Measurements from ENCODE around the gene MAST2. TPM values are rescaled to one million over a fixed set of nuclear protein-coding genes. Genes with fewer than 3 reads are reported as not detected.
"Not testable (repeated sequence)": the region's sequence is repeated elsewhere in the genome, so short reads cannot be mapped to it uniquely, and the experiment has no call there.

The MAST2 gene
- total RNA-seq, 1 donor from 2014 or later, result 55.0 TPM

DNA sequence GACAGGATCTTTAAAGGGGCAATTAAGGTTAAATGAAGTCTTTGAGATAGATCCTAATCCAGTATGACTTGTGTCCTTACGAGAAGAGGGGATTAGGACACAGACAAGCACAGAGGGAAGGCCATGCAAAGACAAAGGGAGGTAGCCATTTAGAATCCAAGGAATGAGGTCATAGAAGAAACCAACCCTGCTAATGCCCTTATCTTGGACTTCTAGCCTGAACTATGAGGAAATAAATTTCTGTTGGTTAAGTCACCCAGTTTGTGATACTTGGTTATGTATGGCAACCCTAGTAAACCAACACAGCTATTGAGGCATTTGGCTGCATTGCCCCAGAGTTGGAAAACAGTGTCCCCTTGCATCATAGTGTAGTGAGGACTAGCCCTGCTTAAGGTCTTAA lies 121.3 kb downstream of the MAST2 start:
- no peak for ATAC-seq
- intact Hi-C loops (cut with DNase I), result no loop called here
- DNase-seq (ENCODE audit: low spot score), result no peak

DNA sequence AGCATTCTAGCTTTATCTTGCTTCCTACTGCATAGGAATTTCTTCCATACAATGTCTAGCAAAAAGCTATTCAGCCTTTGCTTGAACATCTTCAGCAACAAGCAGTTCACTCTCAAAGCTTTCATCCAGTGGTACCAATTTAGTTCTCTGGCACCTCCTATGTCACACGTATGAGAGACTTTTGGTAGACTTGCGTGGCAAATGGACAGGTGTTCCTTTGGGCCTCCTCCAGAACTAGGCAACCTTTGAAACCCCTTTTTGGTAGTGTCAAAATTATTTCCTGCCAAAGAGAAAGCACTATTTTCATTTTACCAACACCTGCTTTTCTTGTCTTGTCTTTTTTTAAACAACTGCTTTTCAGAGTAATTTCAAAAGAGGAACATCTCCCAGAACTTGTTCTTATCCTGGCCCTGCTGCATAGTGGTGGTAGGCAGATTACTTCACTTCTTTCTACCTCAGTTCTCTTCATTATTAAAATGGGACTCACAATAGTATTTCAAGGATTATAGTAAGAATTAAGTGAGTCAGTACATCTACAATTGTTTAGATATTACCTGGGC lies 122.4 kb downstream of the MAST2 start:
- ATAC-seq (no peak), DNase-seq (ENCODE audit: low spot score) (no peak)
- intact Hi-C loops (cut with DNase I), result no loop called here

DNA sequence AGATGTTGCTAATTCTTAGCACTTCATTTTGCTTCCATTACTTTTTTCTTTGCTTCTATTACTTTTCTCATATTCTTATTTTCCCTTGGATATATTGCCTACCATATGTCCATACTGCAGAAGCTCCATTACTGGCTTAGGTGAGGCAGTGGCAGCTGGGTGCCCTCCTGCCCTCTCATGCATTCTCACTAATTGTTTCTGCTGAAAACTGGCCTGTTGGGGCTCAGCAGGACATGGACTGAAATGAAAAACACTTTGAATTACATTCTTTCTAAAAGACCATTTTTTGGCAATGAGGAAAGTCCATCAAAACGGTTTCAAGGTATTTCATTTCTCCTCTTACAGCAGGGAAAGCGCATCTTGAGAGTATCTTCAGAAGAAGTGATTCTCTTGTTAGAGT lies 122.9 kb downstream of the MAST2 start:
- intact Hi-C loops (cut with DNase I), result no loop called here
- ATAC-seq (no peak), DNase-seq (ENCODE audit: low spot score) (no peak)

DNA sequence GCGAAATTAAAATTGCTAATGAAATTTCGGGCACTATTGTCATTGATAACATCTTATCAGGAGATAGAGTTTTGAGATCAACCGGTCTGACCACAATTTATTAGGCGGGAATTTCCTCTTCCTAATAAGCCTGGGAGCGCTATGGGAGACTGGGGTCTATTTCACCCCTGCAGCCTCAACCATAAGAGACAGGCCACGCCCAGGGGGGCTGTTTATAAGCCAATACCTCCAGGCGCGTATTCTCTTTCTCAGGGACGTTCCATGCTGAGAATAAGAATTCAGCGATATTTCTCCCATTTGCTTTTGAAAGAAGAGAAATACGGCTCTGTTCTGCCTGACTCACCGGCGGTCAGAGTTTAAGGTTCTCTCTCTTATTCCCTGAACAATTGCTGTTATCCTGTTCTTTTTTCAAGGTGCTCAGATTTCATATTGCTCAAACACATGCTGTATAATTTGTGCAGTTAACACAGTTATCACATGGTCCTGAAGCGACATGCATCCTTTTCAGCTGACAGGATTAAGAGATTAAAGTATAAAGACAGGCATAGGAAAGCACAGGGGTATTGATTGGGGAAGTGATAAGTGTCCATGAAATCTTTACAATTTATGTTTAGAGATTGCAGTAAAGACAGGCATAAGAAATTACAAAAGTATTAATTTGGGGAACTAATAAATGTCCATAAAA lies 124.0 kb downstream of the MAST2 start:
- ATAC-seq; DNase-seq (ENCODE audit: low spot score); intact Hi-C loops (cut with DNase I): not testable (repeated sequence)

DNA sequence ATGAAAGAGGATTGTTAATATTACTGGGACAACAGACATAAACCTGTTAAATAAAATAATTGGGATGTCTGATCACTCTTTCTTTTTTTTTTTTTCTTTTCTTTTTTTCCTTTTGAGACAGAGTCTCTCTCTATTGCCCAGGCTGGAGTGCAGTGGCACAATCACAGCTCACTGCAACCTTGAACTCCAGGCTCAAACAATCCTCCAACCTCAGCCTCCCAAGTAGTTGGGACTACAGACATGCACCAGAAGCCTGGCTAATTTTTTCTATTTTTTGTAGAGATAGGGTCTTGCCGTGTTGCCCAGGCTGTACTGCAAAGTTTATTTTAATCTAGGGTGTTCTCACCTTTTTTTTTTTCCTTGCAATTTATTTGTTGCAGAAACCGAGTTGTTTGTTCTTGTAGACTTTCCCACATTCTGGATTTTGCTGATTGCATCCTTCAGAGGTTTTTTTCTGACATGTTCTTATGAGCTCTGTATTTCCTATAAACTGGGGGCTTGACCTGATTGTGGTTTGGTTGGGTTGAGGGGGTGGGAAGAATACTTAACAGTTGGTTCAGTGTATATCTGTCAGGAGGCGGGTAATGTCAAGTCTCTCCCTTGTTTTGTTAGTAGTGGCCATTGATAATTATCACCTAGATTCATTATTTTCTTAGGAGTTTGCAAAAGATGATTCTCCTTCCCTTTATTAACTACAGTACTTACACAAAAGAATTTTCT lies 125.2 kb downstream of the MAST2 start:
- intact Hi-C loops (cut with DNase I), result no loop called here
- DNase-seq (ENCODE audit: low spot score) (no peak), ATAC-seq (no peak)

DNA sequence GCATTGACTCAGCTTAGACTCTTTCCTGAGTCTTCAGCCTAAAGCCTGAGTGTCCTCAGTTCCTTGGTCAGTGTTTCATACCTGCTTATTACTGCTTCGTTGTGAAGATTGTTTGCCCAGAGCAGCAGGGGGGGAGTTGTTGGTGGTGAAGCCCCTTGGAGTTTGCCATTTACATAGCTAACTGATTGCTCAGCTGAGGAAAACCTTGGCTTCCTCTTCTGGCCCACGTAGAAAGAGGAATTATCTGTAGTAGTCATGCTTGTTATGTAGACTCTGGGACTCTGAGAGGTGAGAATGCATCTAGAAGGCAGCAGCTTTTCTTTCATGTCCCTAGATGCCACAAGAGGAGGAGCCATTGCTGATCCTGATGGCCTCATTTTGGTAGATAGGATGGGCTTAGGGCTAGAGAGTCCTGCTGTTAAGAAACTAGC lies 125.9 kb downstream of the MAST2 start:
- ATAC-seq, result no peak
- intact Hi-C loops (cut with DNase I), result no loop called here
- no peak for DNase-seq (ENCODE audit: low spot score)

DNA sequence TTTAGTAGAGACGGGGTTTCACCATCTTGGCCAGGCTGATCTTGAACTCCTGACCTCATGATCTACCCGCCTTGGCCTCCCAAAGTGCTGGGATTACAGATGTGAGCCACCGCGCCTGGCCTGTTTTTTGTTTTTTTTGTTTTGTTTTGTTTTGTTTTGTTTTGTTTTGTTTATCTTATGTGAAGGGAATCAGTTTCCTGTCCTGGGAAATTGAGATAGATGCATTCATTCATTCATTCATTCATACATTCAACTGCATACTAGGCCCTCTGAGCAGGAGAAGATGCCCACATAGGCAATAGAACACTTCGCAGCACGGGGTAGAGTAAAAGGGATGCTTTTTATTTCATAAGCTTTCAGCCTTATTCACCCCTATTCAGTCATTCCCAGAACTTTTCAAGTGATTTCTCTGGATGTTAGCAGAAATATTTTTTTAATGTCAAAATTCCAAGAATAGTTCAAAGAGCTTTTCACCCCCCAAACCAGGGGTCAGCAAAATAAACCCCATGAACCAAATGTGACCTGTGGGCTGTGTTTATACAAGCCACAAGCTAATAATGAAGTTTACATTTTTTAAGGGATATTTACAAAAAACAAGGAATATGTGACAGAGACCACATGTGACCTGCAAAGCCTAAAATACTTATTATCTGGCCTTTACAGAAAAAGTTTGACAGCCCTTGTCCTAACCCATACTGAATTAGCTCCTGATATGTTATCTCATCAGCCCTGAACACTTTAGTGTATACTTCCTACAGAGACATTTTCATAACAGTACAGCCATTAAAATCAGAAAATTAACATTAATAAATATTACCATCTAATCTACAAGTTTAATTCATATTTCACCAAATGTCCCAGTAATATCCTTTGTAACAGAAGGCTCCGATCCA lies 127.1 kb downstream of the MAST2 start:
- intact Hi-C loops (cut with DNase I), result no loop called here
- DNase-seq (ENCODE audit: low spot score) (no peak), ATAC-seq (no peak)

DNA sequence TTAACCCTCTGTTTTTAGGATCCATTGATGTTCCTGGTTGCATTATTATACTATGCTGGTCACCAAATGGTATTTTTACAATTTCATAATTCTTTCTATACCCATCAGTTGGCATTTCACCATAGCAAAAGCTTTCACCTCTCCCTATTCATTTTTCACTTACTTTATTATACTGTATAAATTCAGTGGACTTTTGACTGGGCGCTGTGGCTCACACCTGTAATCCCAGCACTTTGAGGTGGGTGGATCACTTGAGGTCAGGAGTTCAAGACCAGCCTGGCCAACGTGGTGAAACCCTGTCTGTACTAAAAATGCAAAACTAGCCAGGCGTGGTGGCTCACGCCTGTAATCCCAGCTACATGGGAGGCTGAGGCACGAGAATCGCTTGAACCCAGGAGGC lies 128.8 kb downstream of the MAST2 start:
- ATAC-seq; intact Hi-C loops (cut with DNase I): not testable (repeated sequence)

DNA sequence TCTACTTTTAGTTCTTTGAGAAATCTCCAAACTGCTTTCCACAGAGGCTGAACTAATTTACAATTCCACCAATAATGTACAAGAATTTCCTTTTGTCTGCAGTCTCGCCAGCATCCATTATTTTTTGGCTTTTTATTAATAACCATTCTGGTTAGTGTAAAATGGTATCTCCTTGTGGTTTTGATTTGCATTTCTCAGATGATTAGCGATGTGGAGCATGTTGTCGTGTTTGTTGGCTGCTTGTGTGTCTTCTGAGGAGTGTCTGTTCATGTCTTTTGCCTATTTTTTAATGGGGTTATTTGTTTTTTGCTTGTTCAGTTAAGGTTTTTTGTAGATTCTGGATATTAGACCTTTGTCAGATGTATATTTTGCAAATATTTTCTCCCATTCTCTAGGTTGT lies 131.5 kb downstream of the MAST2 start:
- DNase-seq (ENCODE audit: low spot score), result no peak
- intact Hi-C loops (cut with DNase I), result no loop called here
- ATAC-seq, result no peak

More for the DNA sequence above, 128.8 kb downstream of the MAST2 start:
- DNase-seq (ENCODE audit: low spot score), result not testable (repeated sequence)

DNA sequence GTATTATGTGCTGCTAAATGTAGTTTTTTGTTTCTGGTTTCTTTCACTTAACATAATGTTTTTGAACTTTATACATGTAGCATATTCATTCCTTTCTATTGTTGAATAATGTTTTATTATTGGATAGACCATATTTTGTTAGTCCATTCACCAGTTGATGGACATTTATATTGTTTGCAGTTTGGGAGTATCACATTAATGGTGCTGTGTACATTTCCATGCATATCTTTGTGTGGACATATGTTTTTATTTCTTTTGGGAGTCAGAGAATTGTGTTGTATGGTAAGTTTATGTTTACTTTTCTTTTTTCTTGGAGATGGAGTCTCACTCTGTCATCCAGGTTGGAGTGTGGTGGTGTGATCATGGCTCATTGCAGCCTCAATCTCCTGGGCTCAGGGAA lies 134.6 kb downstream of the MAST2 start:
- intact Hi-C loops (cut with DNase I), result no loop called here
- ATAC-seq, result no peak
- no peak for DNase-seq (ENCODE audit: low spot score)

DNA sequence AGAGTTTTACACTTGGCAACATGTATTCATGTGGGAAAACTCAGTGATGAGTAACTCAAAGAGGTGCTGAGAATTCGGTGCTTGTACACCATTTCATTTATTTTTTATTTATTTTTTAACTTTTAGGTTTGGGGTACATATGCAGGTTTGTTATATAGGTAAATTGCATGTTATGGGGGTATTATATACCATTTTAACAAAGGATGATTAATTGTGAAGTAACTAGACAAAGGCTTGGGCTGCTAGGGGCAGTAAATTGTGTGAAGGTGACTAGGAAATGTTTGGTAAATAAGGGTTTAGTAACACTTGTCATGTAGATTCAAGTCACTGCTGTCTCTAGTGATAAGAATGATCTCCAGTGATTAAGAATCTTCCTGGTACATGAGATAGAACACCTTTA lies 139.0 kb downstream of the MAST2 start:
- DNase-seq (ENCODE audit: low spot score) (no peak), ATAC-seq (no peak)
- intact Hi-C loops (cut with DNase I), result no loop called here

DNA sequence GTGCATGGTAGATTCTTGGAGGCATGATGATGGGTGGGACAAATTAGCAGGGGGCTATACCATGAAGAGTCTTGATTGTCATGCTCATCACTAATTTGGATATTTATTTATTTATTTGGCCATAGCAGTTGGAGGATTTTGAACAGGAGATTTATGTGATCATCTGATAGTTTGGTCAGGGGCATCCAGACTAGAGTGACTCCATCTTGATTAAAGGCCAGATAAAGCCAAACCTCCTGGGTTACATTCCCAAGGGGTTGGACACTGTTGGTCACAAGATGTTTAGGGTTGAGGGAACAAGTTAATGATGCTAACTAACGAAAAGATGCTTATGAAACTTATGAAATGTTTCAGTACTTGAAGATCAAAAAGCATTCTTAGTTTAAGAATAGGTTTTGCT lies 139.8 kb downstream of the MAST2 start:
- ATAC-seq (no peak), DNase-seq (ENCODE audit: low spot score) (no peak)
- intact Hi-C loops (cut with DNase I), result no loop called here

DNA sequence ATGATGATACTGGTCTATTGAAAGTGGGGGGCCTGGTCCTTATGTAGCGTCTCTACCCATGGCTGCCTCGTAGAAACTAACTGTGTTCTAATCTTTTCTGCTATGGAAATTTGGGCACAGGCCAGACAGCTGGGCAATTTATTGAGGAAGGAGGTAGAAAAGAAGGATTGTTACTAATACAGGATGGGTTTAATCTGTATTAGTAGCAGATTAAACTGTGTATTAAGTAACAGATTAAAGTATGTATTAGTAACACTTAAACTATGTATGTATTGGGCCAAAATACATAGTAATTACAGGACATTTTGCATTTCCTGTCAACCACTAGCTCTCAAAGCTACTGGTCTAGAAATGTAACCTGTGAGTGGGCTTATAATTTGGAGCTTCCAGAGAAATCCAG lies 142.0 kb downstream of the MAST2 start:
- DNase-seq (ENCODE audit: low spot score) (no peak), ATAC-seq (no peak)
- intact Hi-C loops (cut with DNase I), result no loop called here

DNA sequence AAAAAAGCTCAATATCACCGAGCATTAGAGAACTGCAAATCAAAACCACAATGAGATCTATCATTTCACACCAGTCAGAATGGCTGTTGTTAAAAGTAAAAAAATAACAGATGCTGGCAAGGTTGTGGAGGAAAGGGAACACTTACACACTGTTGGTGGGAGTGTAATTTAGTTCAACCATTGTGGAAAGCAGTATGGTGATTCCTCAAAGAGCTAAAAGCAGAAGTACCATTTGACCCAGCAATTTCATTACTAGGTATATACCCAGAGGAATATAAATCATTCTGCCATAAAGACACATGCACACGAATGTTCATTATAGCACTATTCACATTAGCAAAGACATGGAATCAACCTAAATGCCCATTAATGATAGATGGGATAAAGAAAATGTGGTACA lies 146.1 kb downstream of the MAST2 start:
- DNase-seq (ENCODE audit: low spot score); intact Hi-C loops (cut with DNase I); ATAC-seq: not testable (repeated sequence)

DNA sequence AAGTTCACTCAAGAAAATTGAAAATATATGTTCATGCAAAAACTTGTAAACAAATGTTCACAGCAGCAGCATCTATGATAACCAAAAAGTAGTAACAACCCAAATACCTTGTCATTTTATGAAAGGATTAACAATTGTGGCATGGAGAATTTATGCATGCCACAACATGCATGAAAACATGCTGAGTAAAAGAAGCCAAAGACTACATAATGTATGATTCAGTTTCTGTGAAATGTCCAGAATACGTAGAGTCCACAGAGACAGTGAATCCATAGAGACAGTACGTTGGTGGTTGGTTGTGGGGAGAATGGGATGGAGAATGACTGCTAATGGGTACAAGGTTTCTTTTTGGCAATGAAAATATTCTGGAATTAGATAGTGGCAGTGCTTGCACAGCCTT lies 148.7 kb downstream of the MAST2 start:
- intact Hi-C loops (cut with DNase I), result no loop called here
- ATAC-seq (no peak), DNase-seq (ENCODE audit: low spot score) (no peak)

DNA sequence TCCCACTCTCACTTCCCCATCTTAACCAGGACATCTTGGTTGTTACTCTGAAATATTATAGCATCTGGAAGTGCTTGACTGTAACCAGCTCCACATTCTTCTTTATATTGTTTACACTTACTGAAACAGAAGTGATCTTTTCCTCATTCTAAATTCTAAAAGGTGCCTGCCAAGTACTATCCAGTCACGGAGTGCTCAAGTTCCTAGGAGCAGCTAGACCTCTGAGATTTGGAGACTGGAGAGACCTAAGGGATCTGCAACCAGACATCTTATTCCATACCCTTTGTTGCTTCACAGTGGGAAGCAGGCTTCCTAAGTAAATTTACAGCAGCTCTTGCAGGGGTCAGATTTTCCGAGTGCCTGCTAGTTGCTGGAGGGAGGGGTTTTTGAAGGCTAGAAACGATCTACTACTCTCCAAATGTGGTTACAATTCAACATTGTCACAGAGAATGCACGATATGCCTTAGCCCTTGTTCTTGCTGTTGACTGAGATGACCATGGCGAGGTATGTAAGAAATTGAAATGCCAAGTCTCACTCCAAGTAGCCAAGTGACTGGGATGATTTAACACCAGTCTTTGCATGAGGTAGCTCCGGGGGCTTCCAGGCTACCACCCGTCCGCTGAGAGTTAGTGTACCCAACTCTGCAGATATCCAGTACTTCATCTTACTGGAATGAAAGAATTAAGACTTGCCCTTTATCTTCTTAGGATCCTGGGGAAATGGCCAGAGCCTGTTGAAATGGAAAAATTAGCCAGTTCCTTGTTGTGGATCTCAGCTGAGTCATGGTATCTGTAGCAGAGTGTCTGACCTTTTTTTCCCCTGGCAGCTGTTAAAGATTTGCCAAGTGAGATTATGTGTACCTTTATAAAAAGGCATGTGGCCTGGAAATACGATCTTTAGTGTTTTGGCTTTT lies 150.8 kb downstream of the MAST2 start:
- intact Hi-C loops (cut with DNase I), result no loop called here
- no peak for DNase-seq (ENCODE audit: low spot score)
- peak; percentile 84 for ATAC-seq

DNA sequence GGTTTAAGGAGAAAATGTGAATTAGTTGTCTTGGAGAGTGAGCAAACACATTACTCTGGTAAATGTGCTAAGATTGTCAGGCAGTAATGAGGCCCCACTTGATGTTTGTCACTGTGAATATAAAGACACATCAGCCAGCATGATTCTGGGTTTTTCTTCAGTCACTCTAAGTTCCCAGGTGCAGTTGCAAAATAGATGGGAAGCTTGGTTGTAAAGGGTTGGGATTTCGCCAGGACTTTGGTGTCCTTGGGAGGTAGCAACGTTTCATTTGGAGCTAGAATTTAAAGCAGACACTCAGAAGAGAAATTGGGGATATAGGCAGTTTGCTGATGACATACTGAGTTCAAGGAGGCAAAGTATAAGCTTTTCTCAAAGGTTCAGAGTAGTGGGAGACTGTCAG lies 154.3 kb downstream of the MAST2 start:
- no peak for ATAC-seq
- DNase-seq (ENCODE audit: low spot score), result no peak
- intact Hi-C loops (cut with DNase I), result no loop called here

DNA sequence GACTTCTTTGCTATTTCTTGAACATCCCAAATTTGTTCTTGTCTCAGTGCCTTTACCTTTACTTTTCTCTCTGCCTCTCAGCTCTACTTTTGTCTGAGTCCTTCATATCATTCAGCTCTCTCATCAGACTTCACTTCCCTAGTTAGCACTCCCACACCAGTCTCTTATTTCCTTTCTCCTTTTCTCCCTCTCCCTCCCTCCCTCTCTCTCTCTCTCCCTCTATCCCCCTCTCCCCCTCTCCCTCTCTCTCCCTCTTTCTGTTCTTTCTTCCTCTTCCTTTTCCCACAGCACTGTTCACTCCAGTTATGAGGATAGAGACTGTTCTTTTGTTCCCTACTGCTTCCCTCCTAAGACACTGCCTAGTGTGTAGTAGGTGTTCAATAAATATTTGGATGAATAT lies 154.9 kb downstream of the MAST2 start:
- DNase-seq (ENCODE audit: low spot score) (no peak), ATAC-seq (no peak)
- intact Hi-C loops (cut with DNase I), result no loop called here

Data from sciatic nerve (tissue), 2 donors.